Stimulated activated CD8-positive, alpha-beta memory T cell treated with anti-CD3 and anti-CD28 coated beads, Interleukin-7, amount 100 ng/mL, for 1 hour (primary cell): Measurements from ENCODE around the gene AAMP.
A peak's percentile ranks its signal among the peaks of the same experiment; 100 is the strongest.

Experiments used
- DNase-seq, 2 donors: peaks; one replicate each; pipeline ENCODE4 v3.0.0-alpha.2; 2020; ENCODE audit warnings: low read depth in 2 of 2

AAMP gene

GRCh38 chr2:218260166-218260565 lies 9.8 kb downstream of the AAMP start:
- no peak for DNase-seq

- DNase-seq: no peak
These were observed 10.6 kb downstream of the AAMP start for GRCh38 chr2:218259099-218259961.

GRCh38 chr2:218257390-218257981 lies 12.5 kb downstream of the AAMP start:
- DNase-seq: peak; percentile 41 to 49

- DNase-seq: no peak
These were observed 13.2 kb downstream of the AAMP start for GRCh38 chr2:218256612-218257350.

GRCh38 chr2:218255446-218255845 lies 14.5 kb downstream of the AAMP start:
- no peak for DNase-seq

GRCh38 chr2:218253232-218253625 lies 16.7 kb downstream of the AAMP start:
- DNase-seq: no peak

GRCh38 chr2:218252509-218253231 lies 17.3 kb downstream of the AAMP start:
- DNase-seq: no peak

GRCh38 chr2:218249691-218250090 lies 20.2 kb downstream of the AAMP start:
- no peak for DNase-seq

- no peak for DNase-seq
These were observed 24.7 kb downstream of the AAMP start for GRCh38 chr2:218245214-218245613.

GRCh38 chr2:218244665-218245064 lies 25.3 kb downstream of the AAMP start:
- no peak for DNase-seq

- no peak for DNase-seq
These were observed 25.7 kb downstream of the AAMP start for GRCh38 chr2:218244204-218244603.

GRCh38 chr2:218238887-218239286 lies 31.1 kb downstream of the AAMP start:
- DNase-seq: no peak

GRCh38 chr2:218236829-218237228 lies 33.1 kb downstream of the AAMP start:
- DNase-seq: no peak

- DNase-seq: no peak
These were observed 34.9 kb downstream of the AAMP start for GRCh38 chr2:218235017-218235416.

- no peak for DNase-seq
These were observed 35.4 kb downstream of the AAMP start for GRCh38 chr2:218234521-218234920.

GRCh38 chr2:218233543-218233942 lies 36.4 kb downstream of the AAMP start:
- DNase-seq: no peak

- DNase-seq: no peak
These were observed 39.1 kb downstream of the AAMP start for GRCh38 chr2:218230882-218231281.

- DNase-seq: no peak
These were observed 40.1 kb downstream of the AAMP start for GRCh38 chr2:218229851-218230250.

- DNase-seq: no peak
These were observed 40.7 kb downstream of the AAMP start for GRCh38 chr2:218229239-218229638.

GRCh38 chr2:218228366-218229090 lies 41.4 kb downstream of the AAMP start:
- no peak for DNase-seq

- DNase-seq: no peak
These were observed 43.0 kb downstream of the AAMP start for GRCh38 chr2:218226903-218227302.
